Stimulated activated CD4-positive, alpha-beta T cell treated with anti-CD3 and anti-CD28 coated beads, Interleukin-1b, Interleukin-23, amount 100 ng/mL, for 48 hours (primary cell): ENCODE data around the gene SEMG1.
A peak's percentile ranks its signal among the peaks of the same experiment; 100 is the strongest.

Experiments used
- DNase-seq: peaks from one replicate; pipeline ENCODE4 v3.0.0-alpha.2; 2020

Gene SEMG1

DNA sequence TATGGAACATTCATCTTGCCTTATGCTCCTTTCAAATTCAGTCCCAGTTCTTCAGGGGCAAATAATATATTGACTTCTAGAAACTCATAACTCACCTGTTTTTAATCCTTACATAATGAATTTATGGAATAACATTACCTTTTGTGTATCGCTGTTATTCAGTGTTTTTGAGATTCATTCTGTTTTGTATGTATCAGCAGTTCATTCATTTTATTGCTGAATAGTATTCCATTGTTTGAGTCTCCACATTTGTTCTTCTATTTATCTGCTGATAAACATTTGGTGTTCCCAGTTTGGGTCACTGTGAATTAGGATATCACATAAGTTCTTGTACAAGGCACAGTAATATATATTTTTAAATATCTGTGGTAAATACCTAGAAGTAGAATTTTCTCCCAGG, 19.5 kb downstream of the SEMG1 start:
- DNase-seq = no peak

DNA sequence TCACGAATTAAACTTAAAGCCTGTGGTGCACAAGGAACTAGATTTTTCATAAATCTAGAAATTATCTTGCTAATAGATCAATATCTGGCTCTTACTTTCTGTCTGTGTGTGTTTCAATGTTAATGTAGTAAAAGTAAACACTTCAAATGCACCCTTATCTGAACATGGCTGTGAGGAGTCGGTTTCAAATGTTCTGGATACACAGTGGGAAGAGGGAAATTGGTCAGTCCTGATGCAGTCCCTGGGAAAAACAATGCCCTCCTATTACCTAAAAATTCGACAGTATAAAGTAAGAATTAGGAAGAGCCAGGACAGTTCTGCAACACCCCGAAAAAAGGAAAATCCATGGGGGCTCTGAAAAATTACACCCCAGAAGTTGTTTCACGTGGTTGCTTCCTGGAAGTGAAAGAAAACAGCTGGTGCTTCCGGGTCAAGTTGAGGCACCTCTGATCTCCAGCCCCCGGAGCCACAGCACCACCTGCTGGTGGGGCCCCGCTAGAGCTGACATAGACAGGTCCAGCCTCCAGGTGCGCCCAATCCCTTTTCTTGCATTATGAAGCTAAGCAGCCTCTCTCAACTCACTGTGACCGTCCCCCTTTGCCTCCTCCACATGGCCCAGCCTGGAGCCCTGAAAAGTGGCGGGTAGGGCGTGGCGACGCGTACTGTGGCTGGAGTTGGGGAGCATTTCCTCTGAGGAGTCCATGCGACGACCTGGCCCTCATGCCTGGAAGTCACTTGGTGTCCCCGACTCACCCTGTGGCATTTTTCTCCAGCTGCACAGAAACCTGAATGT, 22.6 kb downstream of the SEMG1 start:
- DNase-seq = peak; percentile 72

DNA sequence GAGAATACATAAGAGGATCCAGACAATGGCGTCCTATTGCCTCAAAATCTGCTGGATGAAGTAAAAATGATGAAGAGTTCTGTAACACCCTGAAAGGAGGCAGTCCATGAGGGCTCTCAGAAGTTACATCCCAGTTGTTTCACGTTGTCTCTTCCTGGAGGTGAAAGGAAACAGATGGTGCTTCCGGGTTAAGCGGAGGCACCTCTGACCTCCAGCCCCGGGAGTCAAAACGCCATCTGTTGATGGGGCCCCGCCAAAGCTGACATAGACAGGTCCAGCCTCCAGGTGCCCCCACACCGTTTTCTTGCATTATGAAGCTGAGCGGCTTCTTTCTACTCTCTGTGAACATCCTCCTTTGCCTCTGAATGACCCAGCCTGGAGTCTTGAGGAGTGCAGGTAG, 23.8 kb downstream of the SEMG1 start:
- DNase-seq = no peak

DNA sequence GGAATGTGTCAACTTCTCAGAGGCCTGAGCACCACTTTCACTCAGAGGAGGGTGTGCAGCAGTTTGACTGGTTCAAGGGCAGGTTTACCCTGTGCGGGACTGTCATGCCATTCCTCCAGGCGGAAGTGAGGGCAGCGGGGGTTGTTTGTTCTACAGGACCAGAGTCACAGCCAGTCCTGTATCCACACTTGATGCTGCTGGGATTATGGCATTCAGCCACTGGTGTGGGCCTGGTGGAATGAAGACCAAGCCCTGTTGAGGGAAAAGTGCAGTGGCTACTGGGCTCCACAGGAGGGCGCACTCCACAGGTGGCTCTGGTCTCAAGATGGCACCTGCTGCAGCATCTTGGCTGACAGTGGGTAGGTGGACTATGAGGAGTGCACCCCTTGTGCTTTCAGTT, 29.2 kb downstream of the SEMG1 start:
- DNase-seq = no peak

DNA sequence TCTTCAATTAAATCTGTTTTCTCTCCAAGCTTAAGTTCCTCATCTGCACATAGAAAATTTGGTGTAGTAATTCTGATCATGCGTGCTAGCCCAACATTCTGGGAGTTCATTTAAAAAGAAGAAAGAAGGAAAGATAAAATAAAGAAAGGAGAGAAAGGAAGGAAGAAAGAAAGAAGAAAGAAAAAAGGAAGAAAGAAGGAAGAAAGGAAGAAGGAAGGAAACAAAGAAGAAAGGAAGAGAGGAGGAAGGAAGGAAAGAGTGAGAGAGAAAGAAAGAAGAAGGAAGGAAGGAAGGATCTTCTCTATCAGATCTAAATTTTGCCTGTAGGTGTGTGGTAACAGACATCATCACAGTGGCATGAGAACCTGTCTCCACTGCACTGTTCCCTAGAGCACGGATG, 31.3 kb downstream of the SEMG1 start:
- DNase-seq = no peak

DNA sequence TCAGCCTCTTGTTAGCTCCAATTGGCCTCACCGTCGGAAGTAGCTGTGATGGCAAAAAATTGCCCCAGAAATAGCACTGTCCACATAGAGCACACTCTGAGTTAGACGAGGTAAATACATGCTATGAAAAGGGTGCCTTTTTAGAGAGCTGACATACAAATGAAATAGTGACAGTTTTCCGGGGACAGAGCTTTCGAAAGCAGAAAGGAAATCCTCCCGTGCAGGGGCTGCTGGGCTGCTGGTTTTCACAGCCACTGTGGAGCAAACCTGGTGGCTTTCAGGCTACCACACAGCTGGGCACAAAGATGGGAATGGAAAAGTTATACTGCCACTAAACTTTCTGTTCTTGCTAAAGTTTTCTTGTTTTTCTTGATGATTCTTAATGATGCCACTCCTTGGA, 39.3 kb downstream of the SEMG1 start:
- no peak for DNase-seq

DNA sequence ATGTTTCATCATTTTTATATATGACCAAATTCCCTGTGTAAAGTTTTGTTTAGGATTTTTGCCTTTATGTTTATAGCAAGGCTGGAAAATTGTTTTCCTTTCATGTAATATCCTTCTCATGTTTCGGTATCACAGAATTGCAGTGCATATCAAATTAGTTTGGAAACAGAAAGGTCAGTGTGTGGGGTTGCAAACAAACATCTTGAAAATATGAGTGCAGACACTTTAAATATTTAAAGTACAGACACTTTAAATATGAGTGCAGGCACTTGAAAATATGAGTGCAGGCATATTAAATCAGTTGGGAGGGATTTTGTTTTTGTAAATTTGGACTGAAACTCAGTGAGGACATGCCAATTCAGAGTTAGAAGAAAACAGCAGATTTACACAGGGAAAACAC, 41.0 kb downstream of the SEMG1 start:
- DNase-seq = no peak

DNA sequence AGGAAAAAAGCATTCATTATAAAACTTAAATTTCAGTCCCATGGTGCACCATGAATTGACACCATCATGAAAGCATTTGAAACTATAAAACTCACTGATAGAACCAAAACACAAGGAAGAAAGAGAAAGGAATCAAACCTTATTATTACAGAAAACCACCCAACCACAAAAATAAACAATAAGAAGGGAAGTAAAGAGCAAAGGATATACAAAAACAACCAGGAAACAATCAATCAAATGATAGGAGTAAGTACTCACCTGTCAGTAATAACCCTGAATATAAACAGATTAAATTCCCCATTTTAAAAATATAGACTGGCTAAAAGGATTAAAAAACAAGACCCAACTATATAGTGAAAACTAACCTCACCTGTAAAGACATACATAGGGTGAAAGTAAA, 41.8 kb downstream of the SEMG1 start:
- no peak for DNase-seq

DNA sequence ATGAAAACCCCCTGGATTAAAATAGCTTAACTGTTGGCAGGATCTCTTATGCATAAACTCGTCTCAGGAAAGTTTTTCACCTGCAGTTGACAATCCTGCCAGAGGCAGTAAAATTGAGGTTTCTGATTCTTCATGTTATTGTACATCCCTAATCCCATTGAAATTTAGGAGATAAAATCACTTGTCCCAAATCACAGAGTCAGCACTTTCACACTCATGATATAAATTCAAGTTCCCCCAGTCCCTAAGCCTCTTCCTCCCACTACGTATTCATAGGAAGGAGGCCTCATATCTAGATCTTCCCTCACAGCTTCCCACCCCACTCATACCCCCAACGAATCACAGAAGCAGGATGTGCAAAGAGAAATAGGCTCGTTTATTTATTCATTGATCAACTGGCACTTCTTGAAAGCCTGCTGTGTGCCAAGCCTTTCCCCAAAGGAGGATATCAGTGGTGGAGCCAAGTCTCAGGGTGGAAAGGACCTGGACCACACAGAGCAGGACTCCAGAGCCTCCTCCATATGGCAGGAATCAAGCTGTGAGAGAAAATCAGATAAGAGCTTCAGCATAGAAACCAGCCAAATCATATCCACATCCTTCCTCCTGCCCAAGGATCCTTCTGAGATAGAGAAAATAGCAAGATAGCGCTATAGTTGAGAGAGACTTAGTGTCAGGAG, 45.2 kb downstream of the SEMG1 start:
- DNase-seq = no peak

DNA sequence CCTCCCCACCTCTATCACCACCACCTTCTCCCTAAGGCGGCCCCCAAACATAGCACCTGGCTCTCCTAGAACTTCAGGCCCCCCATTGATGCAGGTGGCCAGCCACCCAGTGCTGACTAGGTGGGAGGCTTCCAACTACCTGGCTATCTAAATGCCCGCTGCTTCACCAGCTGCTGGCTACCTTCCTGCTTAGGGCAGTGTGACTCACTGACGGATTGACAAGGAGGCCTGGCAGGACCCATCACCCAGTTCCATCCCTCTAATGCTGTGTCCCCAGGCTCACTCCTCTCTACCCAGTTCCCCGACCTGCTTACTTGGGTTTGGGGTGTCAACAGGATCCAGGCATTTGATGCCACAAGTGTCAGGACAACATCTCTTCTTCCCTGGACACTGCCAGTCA, 46.4 kb downstream of the SEMG1 start:
- no peak for DNase-seq

DNA sequence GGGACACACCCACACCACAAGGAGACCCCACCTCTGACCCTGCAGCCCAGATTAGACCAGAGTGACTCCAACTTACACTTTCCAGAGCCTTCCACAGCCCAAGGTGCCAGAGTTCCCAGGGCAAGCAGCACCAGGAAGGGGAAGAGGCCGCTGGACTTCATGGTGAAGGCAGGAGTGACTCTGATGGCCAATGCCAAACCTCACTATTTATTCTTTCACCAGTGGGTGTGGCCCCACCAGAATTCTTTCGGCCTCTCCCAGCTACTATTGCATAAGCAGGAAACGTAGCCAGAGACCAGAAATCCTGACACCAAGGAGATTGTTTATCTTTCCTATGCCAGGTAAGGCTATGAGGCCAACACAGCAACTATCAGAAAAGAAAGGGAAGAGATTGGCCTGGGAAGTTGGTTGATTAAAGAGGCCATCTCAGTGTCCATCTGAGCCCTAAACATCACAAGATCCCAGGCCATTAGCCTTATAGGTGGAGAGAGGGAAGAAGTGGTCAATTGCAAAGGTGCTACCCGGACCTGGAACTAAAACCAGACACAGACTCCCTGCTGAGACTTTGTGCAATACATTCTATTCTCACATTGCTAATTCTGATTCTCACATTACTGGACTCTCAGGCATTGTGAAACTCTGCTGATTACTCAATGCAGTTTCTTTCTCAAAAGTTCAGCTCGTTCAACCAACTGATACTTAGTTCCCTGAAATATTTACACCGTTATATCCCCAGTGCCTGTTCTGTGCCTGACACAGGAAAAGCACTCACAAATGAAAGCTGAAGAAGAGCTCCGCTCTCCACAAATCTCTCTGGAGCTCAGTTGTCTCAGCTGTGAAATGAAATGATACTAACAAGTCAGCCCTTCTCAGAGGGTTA, 47.8 kb downstream of the SEMG1 start, which contains the start of gene SLPI:
SLPI (minus strand) TSS at position 182 of the 880 bp plus-strand sequence; CDS start at position 161, 21 bp downstream.
- DNase-seq = no peak

DNA sequence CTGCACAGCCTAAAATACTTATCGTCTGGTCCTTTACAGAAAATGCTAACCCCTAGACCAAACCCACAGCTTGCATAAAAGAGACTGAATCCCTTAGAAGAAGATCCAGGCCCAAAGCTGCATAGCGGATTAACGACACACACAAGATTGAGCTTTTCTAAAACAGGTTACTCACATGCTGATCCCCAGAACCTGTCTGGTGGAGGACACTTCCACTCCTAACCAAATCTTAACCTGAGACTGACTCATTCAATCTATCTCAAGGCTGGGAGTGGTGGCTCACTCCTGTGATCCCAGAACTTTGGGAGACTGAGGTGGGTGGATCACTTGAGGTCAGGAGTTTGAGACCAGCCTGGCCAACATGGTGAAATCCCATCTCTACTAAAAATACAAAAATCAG, 50.3 kb downstream of the SEMG1 start:
- DNase-seq = no peak

DNA sequence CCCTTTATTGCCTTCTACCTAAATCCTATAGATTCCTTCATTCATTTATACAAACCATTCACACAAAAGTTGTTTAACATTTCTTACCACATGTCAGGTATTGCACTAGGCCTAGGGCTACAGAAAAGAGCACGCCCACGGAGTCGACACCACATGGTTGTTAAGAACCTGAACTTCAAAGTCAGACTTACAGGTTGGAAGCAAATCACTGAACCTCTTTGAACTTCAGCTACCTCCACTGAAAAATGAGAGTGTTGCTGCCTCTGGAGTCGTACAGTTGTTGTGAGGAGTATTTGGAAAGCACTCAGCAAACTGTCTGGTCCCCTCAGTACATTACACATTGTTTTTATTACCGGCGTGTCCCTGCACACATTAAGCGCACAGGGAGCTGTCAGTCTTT, 50.9 kb downstream of the SEMG1 start:
- DNase-seq = no peak

DNA sequence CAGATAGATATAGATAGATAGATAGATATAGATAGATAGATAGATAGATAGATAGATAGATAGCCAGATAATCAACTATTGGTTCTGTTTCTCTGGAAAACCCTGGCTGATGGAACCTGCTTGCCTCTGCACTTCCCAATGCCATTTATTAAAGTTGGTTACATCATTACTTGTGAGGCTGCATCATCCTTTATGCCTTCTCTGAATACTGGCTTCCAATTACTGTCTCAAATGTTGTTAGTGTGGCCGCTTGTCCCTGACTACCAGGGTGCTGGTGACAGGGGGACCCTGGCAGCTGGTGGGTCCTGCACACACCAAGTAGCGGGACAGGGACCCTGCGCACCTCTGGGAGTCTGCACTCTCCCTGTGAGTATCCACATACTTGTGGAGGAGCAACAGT, 51.4 kb downstream of the SEMG1 start:
- no peak for DNase-seq

DNA sequence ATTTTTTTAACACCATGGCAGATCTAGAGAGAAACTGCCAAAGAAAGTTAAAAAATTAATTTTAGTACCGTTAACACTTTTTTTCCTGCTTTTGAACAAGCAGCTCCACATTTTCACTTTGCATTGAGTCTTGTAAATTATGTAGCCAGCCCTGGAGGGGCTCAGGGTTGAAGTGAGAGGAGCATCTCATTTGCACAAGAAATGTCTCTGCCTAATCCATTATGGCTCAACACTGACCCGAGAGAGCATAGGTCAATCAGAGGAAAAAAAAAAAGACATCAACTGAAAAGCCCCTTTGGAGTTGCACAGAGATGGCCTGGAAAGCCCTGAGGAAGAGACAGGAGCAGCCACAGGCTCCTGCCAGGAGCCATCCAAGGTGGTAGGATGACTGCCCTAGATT, 51.8 kb downstream of the SEMG1 start:
- DNase-seq = no peak
